DOHH2 (cell line): ENCODE data around the gene VSTM2B.

Source experiments
- H3F3A ChIP-seq: fragments of 200-600 bp; sonication (generic), shearing (Covaris generic); 2 replicates; pipeline ENCODE4 v1.6.0; 2016; ENCODE audit warnings: antibody characterized with exemption, mild to moderate bottlenecking; ENCODE audit not compliant: control insufficient read depth, insufficient read depth
- H3K27ac ChIP-seq: fragments of 200-600 bp; sonication (generic); 2 replicates; pipeline ENCODE4 v1.5.1; 2014; ENCODE audit warnings: low read depth, mild to moderate bottlenecking, low read length, moderate library complexity
- H3K27me3 ChIP-seq: fragments of 200-600 bp; sonication (generic); 2 replicates; pipeline ENCODE4 v1.6.1; 2014; ENCODE audit warnings: mild to moderate bottlenecking, low read length, mixed read lengths; ENCODE audit not compliant: control insufficient read depth
- H3K36me3 ChIP-seq: fragments of 200-600 bp; sonication (generic); 2 replicates; pipeline ENCODE4 v1.6.1; 2014; ENCODE audit warnings: mild to moderate bottlenecking, low read length, moderate library complexity, mixed read lengths; ENCODE audit not compliant: control insufficient read depth
- H3K4me1 ChIP-seq: fragments of 200-600 bp; sonication (generic); 2 replicates; pipeline ENCODE4 v1.6.1; 2014; ENCODE audit warnings: mild to moderate bottlenecking, low read length, mixed read lengths; ENCODE audit not compliant: control insufficient read depth
- H3K4me2 ChIP-seq: fragments of 200-600 bp; sonication (generic); 2 replicates; pipeline ENCODE4 v1.6.0; 2014; ENCODE audit warnings: mild to moderate bottlenecking, low read length, moderate library complexity
- H3K4me3 ChIP-seq: fragments of 200-600 bp; sonication (generic); 2 replicates; pipeline ENCODE4 v1.5.1; 2014; ENCODE audit warnings: mild to moderate bottlenecking, low read length, mixed read lengths
- H3K79me2 ChIP-seq: fragments of 200-600 bp; sonication (generic); 2 replicates; pipeline ENCODE4 v1.6.1; 2014; ENCODE audit warnings: mild to moderate bottlenecking, low read length, mixed read lengths; ENCODE audit not compliant: control insufficient read depth
- H3K9me2 ChIP-seq: fragments of 200-600 bp; sonication (generic); replicated peaks from 2 replicates; pipeline ENCODE4 v1.6.1; 2014; ENCODE audit warnings: mild to moderate bottlenecking, low read length, mixed read lengths; ENCODE audit not compliant: control insufficient read depth
- H3K9me3 ChIP-seq: fragments of 200-600 bp; sonication (generic); 2 replicates; pipeline ENCODE4 v1.6.1; 2014; ENCODE audit warnings: antibody characterized with exemption, low read length, mixed read lengths; ENCODE audit not compliant: control insufficient read depth, insufficient read depth
- H4K20me1 ChIP-seq: fragments of 200-600 bp; sonication (generic); 2 replicates; pipeline ENCODE4 v1.6.0; 2014; ENCODE audit warnings: low read depth, mild to moderate bottlenecking, antibody characterized with exemption, low read length, moderate library complexity; ENCODE audit not compliant: control insufficient read depth, insufficient read depth
- CTCF ChIP-seq: fragments of 200-600 bp; sonication (generic); IDR thresholded peaks from one replicate; pipeline ENCODE4 v1.5.1; 2014; ENCODE audit warnings: antibody characterized with exemption, mild to moderate bottlenecking, low read depth, low read length; ENCODE audit not compliant: poor library complexity, severe bottlenecking
- EZH2phosphoT487 ChIP-seq: fragments of 200-600 bp; sonication (generic); IDR thresholded peaks from 2 replicates; pipeline ENCODE4 v1.6.1; 2017; ENCODE audit warnings: borderline replicate concordance, mild to moderate bottlenecking, antibody characterized with exemption, low read length, moderate library complexity, mixed read lengths

The VSTM2B gene

GRCh38 chr19:29528350-29528945 lies 2.7 kb downstream of the VSTM2B start:
- H3K4me2 ChIP-seq, result peak overlapping the region; percentile 26; the same call in 1 of the 2 replicates
- no peaks in the 10 kb centered on the region for H3K9me2 ChIP-seq
- no peaks in the 10 kb centered on the region for H3K36me3 ChIP-seq
- no peak overlapping the region for H3K4me3 ChIP-seq
- no peaks in the 10 kb centered on the region for H3K27me3 ChIP-seq
- no peaks in the 10 kb centered on the region for H4K20me1 ChIP-seq
- no peaks in the 10 kb centered on the region for H3K9me3 ChIP-seq
- TF ChIP-seq CTCF (peak; percentile 82), EZH2phosphoT487 (no peak)
- no peaks in the 10 kb centered on the region for H3F3A ChIP-seq
- no peaks in the 10 kb centered on the region for H3K79me2 ChIP-seq
- no peaks in the 10 kb centered on the region for H3K4me1 ChIP-seq
- H3K27ac ChIP-seq, result no peak overlapping the region

- Histone ChIP-seq H3K9me2 (no peaks in the 10 kb centered on the region), H3K27me3 (no peaks in the 10 kb centered on the region), H3F3A (no peaks in the 10 kb centered on the region), H3K4me1 (no peaks in the 10 kb centered on the region), H3K4me3 (no peak overlapping the region), H3K27ac (no peak overlapping the region), H3K79me2 (no peaks in the 10 kb centered on the region), H3K4me2 (peak overlapping the region; percentile 26; the same call in 1 of the 2 replicates), H3K36me3 (no peaks in the 10 kb centered on the region), H4K20me1 (no peaks in the 10 kb centered on the region), H3K9me3 (no peaks in the 10 kb centered on the region)
- no peak for TF ChIP-seq CTCF
- TF ChIP-seq EZH2phosphoT487, result no peak
Observed at GRCh38 chr19:29528946-29529645, 3.3 kb downstream of the VSTM2B start.

GRCh38 chr19:29529646-29530539 lies 4.1 kb downstream of the VSTM2B start:
- H3K9me3 ChIP-seq, result no peaks in the 10 kb centered on the region
- H3K79me2 ChIP-seq, result no peaks in the 10 kb centered on the region
- no peak overlapping the region for H3K4me3 ChIP-seq
- no peak overlapping the region for H3K27ac ChIP-seq
- H3K4me2 ChIP-seq, result no peak overlapping the region
- H3K36me3 ChIP-seq, result no peaks in the 10 kb centered on the region
- H3K27me3 ChIP-seq, result no peaks in the 10 kb centered on the region
- TF ChIP-seq EZH2phosphoT487 (no peak), CTCF (no peak)
- no peaks in the 10 kb centered on the region for H3F3A ChIP-seq
- H4K20me1 ChIP-seq, result no peaks in the 10 kb centered on the region
- no peaks in the 10 kb centered on the region for H3K9me2 ChIP-seq
- no peaks in the 10 kb centered on the region for H3K4me1 ChIP-seq
